DND-41 (cell line): ENCODE data around the gene ADRB1.

Experiments
- ATAC-seq: fragments of 200-7000 bp; cut with Tn5 transposase; 3 replicates; pipeline ENCODE4 v1.9.1; 2021; ENCODE audit warnings: low read depth; ENCODE audit not compliant: insufficient read depth
- DNase-seq: peaks from one replicate; pipeline ENCODE4 v3.0.0-alpha.2; 2020
- H2AFZ ChIP-seq: 2 replicates; pipeline ENCODE4 v1.6.0; 2012; ENCODE audit warnings: low read depth, low read length
- H3K27ac ChIP-seq: 2 replicates; pipeline ENCODE4 v1.5.1; 2012; ENCODE audit warnings: low read length, inconsistent platforms
- H3K27me3 ChIP-seq: fragments of 200-600 bp; sonication (generic); 2 replicates; pipeline ENCODE4 v1.6.0; 2012; ENCODE audit warnings: low read length, mild to moderate bottlenecking, inconsistent platforms; ENCODE audit not compliant: insufficient read depth, poor library complexity
- H3K36me3 ChIP-seq: 2 replicates; pipeline ENCODE4 v1.5.1; 2012; ENCODE audit warnings: low read length, inconsistent platforms; ENCODE audit not compliant: insufficient read depth
- H3K4me1 ChIP-seq: 2 replicates; pipeline ENCODE4 v1.5.1; 2012; ENCODE audit warnings: mild to moderate bottlenecking, low read length; ENCODE audit not compliant: insufficient read depth
- H3K4me2 ChIP-seq: 2 replicates; pipeline ENCODE4 v1.6.0; 2012; ENCODE audit warnings: mild to moderate bottlenecking, moderate library complexity, low read length, inconsistent platforms; ENCODE audit not compliant: insufficient read depth
- H3K4me3 ChIP-seq, 2 experiments: fragments of 200-600 bp in 1 of 2; shearing (Covaris generic) in 1 of 2; 2 replicates each; pipeline ENCODE4 v1.5.1; 2012 to 2016; ENCODE audit warnings: inconsistent platforms in 2 of 2, low read length in 2 of 2, mild to moderate bottlenecking in 2 of 2, low read depth in 1 of 2, moderate library complexity in 1 of 2
- H3K79me2 ChIP-seq: 2 replicates; pipeline ENCODE4 v1.6.0; 2012; ENCODE audit warnings: low read length, inconsistent platforms; ENCODE audit not compliant: insufficient read depth
- H3K9ac ChIP-seq: 2 replicates; pipeline ENCODE4 v1.6.0; 2012; ENCODE audit warnings: low read depth, mild to moderate bottlenecking, inconsistent platforms, low read length, moderate library complexity
- H3K9me3 ChIP-seq: 2 replicates; pipeline ENCODE4 v1.5.1; 2012; ENCODE audit warnings: low read length, moderate library complexity, mild to moderate bottlenecking, inconsistent platforms; ENCODE audit not compliant: insufficient read depth, severe bottlenecking
- H4K20me1 ChIP-seq: 2 replicates; pipeline ENCODE4 v1.6.0; 2012; ENCODE audit warnings: low read length; ENCODE audit not compliant: insufficient read depth
- CTCF ChIP-seq: IDR thresholded peaks from 2 replicates; pipeline ENCODE4 v1.5.1; 2012; ENCODE audit warnings: borderline replicate concordance, low read length, moderate library complexity, mild to moderate bottlenecking; ENCODE audit not compliant: poor library complexity, severe bottlenecking; ENCODE audit errors: extremely low read depth
- EZH2 ChIP-seq: IDR thresholded peaks from 3 replicates; pipeline ENCODE4 v1.6.1; 2012; ENCODE audit warnings: borderline replicate concordance, low read depth, mild to moderate bottlenecking, moderate library complexity, low read length, inconsistent platforms; ENCODE audit not compliant: severe bottlenecking

ADRB1 gene

GRCh38 chr10:114015708-114016107 lies 28.0 kb upstream of the ADRB1 start:
- no peaks in the 10 kb centered on the region for H3K36me3 ChIP-seq
- DNase-seq (no peak), ATAC-seq (no peak)
- H3K27ac ChIP-seq, result no peak overlapping the region
- H4K20me1 ChIP-seq, result no peaks in the 10 kb centered on the region
- H3K4me3 ChIP-seq, result no peak overlapping the region
- H2AFZ ChIP-seq, result no peak overlapping the region
- H3K27me3 ChIP-seq, result no peaks in the 10 kb centered on the region
- H3K79me2 ChIP-seq, result no peaks in the 10 kb centered on the region
- no peak overlapping the region for H3K9ac ChIP-seq
- no peaks in the 10 kb centered on the region for H3K9me3 ChIP-seq
- TF ChIP-seq CTCF, result no peak
- TF ChIP-seq EZH2, result no peak
- H3K4me1 ChIP-seq, result no peaks in the 10 kb centered on the region
- no peak overlapping the region for H3K4me2 ChIP-seq

- H3K4me2 ChIP-seq, result no peak overlapping the region
- no peak overlapping the region for H3K9ac ChIP-seq
- H3K27me3 ChIP-seq, result no peaks in the 10 kb centered on the region
- H4K20me1 ChIP-seq, result no peaks in the 10 kb centered on the region
- TF ChIP-seq CTCF (no peak), EZH2 (no peak)
- no peaks in the 10 kb centered on the region for H3K36me3 ChIP-seq
- H3K79me2 ChIP-seq, result no peaks in the 10 kb centered on the region
- DNase-seq, result no peak
- H3K27ac ChIP-seq, result no peak overlapping the region
- ATAC-seq, result no peak
- H3K4me3 ChIP-seq, result no peak overlapping the region
- no peaks in the 10 kb centered on the region for H3K9me3 ChIP-seq
- H3K4me1 ChIP-seq, result no peaks in the 10 kb centered on the region
- H2AFZ ChIP-seq, result no peak overlapping the region
These were observed 26.4 kb upstream of the ADRB1 start for GRCh38 chr10:114017271-114017670.

DNA sequence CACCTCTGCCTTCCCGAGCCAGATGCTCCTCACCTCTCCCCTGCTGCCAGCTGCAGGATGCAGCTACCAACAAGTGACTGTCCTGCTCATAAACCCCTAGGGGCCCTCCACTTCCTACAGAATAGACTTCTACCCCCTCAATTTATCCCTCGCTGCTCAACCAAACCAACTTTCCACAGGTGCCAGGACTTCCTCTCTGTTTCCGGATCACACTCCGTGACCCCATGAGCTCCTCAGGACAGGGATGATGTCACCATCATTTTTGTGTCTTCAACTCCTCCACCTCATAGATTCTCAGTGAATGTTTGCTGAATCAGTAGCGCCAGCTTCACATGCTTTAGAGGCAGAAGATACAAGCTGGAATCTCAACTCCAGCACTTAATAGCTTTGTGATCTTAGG lies 25.8 kb upstream of the ADRB1 start:
- no peak for TF ChIP-seq CTCF
- TF ChIP-seq EZH2, result no peak
- Histone ChIP-seq H3K4me1 (no peaks in the 10 kb centered on the region), H2AFZ (no peak overlapping the region), H4K20me1 (no peaks in the 10 kb centered on the region), H3K4me2 (no peak overlapping the region), H3K4me3 (no peak overlapping the region), H3K27me3 (no peaks in the 10 kb centered on the region), H3K27ac (no peak overlapping the region), H3K9me3 (no peaks in the 10 kb centered on the region), H3K9ac (no peak overlapping the region), H3K36me3 (no peaks in the 10 kb centered on the region), H3K79me2 (no peaks in the 10 kb centered on the region)
- ATAC-seq (no peak; the same call in 2 of the 3 replicates), DNase-seq (no peak)

GRCh38 chr10:114019226-114019625 lies 24.4 kb upstream of the ADRB1 start:
- no peak overlapping the region for H3K27ac ChIP-seq
- H3K4me1 ChIP-seq, result peaks cover 6% of the 10 kb centered on the region
- H3K9ac ChIP-seq, result no peak overlapping the region
- no peaks in the 10 kb centered on the region for H3K36me3 ChIP-seq
- no peak overlapping the region for H3K4me3 ChIP-seq
- ATAC-seq (no peak), DNase-seq (no peak)
- no peaks in the 10 kb centered on the region for H3K27me3 ChIP-seq
- H3K79me2 ChIP-seq, result no peaks in the 10 kb centered on the region
- H3K9me3 ChIP-seq, result no peaks in the 10 kb centered on the region
- H4K20me1 ChIP-seq, result no peaks in the 10 kb centered on the region
- TF ChIP-seq CTCF (no peak), EZH2 (no peak)
- H3K4me2 ChIP-seq, result no peak overlapping the region
- H2AFZ ChIP-seq, result no peak overlapping the region
